ENCODE measurements around the gene ADAM17. TPM values are rescaled to one million over a fixed set of nuclear protein-coding genes. Genes with fewer than 3 reads are reported as not detected.
"Not testable (repeated sequence)": the region's sequence is repeated elsewhere in the genome, so short reads cannot be mapped to it uniquely, and the experiment has no call there.

ADAM17 gene
- polyA plus RNA-seq, 5 donors = 30.3 to 46.7 (median 41.8) TPM

- DNase-seq = no peak
Observed at GRCh38 chr2:9570182-9571060, 14.8 kb upstream of the ADAM17 start.

DNA sequence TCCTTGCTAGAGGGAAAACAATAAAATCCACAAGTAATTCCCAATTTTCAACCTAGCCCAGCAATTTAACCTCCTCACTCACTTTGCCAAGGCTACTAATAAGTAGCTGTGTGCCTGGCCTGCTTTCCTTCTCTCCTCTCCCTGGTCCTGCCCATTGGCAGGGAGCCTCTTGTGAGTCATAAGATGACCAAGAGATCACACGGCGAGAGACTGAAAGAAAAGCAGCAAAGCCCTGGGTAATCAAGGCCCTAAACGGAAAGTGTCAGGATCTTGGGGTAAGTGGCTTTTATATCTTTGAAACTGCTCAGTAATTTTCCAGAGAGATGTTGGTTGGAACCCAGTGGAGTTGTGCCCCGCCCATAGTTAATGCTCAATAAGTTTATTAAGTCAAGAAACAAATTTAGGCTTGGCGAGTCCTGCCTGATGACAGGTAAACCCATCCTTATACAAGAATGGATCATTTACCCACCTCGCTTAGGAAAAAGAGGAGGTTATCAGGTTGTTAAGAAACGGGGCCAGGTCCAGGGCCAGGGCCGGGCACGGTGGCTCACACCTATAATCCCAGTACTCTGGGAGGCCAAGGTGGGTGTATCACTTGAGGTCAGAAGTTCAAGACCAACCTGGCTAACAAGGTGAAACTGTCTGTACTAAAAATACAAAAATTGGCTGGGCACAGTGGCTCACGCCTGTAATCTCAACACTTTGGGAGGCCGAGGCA lies 10.0 kb upstream of the ADAM17 start:
- no peak for DNase-seq

DNA sequence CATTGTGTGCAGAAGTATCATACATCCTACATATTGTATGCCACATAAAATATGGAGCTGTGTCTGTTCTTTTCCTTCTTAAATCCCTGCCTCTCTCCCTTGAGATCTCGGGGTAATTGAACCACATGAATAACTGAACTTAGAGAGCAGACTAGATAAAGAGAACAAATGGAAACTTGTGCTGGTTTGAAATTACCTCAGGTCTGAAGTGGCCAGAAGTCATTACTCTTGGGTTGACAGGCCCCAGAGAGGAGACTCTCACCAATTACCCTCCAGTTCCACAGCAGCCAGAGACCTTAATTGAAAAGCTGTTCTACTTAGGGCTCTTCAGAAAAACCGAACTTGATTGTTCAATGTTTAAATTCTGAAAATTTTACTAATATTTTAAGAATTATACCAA lies 5.0 kb upstream of the ADAM17 start:
- no peak for DNase-seq

GRCh38 chr2:9558948-9559381 lies 3.3 kb upstream of the ADAM17 start:
- no peak for DNase-seq

- DNase-seq = peak in 1 of 2 donors; percentile 42
Observed at GRCh38 chr2:9556121-9556743, 602 bp upstream of the ADAM17 start.

- DNase-seq = peak; percentile 56 to 65
Observed at GRCh38 chr2:9554921-9555296, 721 bp downstream of the ADAM17 start.

GRCh38 chr2:9552219-9553178 lies 3.1 kb downstream of the ADAM17 start:
- DNase-seq = peak; percentile 81 to 86

DNA sequence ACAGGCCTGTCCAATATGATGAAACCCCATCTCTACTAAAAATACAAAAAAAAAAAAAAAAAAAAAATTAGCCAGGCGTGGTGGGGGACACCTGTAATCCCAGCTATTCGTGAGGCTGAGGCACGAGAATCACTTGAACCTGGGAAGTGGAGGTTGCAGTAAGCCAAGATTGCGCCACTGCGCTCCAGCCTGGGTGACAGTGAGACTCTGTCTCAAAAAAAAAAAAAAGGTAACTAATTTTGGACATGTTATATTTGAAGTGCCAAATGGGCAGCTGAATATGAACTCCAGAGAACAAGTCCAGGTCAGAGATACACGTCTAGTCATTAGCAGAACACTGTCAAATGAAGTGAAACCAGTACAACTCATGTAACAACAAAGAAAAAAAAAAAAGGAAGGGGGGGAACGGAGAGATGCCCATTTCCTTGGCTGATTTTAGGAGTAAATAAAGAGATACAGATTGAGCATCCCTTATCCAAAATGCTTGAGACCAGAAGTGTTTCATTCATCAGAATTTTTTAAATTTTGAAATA lies 4.7 kb downstream of the ADAM17 start:
- not testable (repeated sequence) for DNase-seq

DNA sequence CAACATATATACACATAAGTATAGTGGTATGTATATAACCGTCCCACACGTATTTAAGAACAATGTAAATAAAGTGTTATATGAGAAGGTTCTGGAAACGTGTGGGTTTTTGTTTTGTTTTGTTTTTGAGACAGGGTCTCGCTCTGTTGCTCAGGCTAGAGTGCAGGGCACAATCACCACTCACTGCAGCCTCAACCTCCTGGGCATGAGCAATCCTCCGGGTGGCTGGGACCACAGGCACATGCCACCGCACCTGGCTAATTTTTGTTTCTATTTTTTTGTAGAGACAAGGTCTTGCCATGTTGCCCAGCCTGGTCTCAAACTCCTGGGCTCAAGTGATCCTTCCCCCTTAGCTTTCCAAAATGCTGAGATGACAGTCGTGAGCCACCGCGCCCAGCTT lies 6.2 kb downstream of the ADAM17 start:
- no peak for DNase-seq

DNA sequence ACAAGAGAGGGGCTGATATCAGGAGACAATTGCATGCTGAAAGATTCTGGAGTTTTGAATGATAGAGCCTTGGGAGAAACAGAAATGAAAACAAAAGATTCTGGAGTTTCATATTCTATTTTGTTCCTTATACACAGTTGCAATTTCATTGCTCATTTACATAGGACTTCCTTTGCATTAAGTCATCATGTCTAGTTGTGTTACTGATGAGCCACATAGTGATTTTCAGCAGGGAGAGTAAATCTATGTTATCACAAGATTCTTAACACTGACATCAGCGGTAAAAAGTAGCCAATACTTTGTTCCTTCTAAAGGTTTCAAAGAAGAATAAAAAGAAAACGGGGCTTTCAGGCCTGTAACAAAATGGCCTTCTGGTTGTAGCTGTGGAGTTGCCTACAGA lies 7.1 kb downstream of the ADAM17 start:
- DNase-seq = no peak

GRCh38 chr2:9547262-9547991 lies 8.2 kb downstream of the ADAM17 start:
- no peak for DNase-seq

- no peak for DNase-seq
Observed at GRCh38 chr2:9545502-9545901, 10.1 kb downstream of the ADAM17 start.

DNA sequence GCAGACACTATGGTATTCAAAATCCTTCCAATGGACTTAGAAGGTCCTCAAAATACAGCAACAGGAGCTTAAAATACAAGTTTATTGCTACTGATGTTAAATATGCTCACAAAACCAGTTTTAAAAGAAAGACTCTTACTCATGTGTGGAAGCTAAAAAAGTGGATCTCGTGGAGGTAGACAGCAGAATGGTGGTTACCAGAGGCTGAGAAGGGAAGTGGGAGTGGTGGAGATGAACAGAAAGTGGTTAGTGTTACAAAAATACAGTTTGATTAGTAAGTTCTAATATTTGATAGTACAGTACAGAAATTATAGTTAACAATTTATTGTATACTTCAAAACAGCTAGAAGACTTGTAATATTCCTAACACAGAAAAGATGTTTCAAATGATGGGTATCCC lies 12.1 kb downstream of the ADAM17 start:
- DNase-seq = no peak

GRCh38 chr2:9539531-9539930 lies 16.1 kb downstream of the ADAM17 start:
- DNase-seq = peak; percentile 34 to 50

- peak; percentile 52 to 71 for DNase-seq
Observed at GRCh38 chr2:9538000-9538507, 17.6 kb downstream of the ADAM17 start.

DNA sequence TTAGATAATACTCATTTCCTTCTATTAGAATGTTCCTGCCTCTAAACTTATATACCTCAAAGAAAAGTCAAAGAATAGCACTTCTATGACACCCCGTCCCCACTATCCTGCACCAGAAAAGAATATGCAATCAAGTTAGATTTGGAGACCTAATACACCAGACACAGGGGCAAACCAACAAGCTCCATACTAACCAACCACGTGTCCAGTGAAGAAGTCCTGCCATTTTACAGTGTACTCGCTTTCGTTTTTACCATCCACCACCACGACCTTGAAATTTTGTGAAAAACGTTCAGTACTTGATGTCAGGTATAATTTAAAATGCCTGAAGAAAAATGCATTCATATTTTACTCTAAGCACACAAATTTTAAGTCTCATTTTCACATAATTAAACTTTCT lies 19.1 kb downstream of the ADAM17 start:
- no peak for DNase-seq

GRCh38 chr2:9535177-9535576 lies 20.5 kb downstream of the ADAM17 start:
- DNase-seq = no peak

- no peak for DNase-seq
Observed at GRCh38 chr2:9533663-9534062, 22.0 kb downstream of the ADAM17 start.

DNA sequence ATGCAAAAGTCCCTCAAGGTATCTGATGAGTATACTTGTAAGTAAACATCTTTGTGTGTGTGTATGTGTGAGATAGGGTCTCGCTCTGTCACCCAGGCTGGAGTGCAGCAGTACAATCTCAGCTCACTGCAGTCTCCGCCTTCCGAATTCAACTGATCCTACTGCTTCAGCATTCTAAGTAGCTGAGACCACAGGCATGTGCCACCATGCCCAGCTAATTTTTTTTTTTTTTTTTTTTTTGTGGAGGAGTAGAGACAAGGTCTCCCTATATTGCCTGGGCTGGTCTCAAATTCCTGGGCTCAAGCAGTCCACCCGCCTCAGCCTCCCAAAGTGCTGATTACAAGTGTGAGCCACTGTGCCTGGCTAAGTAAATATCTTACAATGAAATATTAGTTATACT lies 23.2 kb downstream of the ADAM17 start:
- no peak for DNase-seq

All from right lung (tissue), 5 donors.